Peyer's patch (tissue), 4 donors: ENCODE measurements around the gene EXD3.

ENCODE experiments used
- CTCF ChIP-seq, 6 experiments: fragments of 450-650 bp in 4 of 6; fragments of 200-600 bp in 2 of 6; sonication (generic) in 1 of 6; IDR thresholded peaks; one replicate each; pipeline ENCODE4 v1.5.1; 2017 to 2019; ENCODE audit warnings: antibody characterized with exemption in 6 of 6, mild to moderate bottlenecking in 3 of 6, moderate library complexity in 1 of 6
- POLR2A ChIP-seq, 2 donors: fragments of 450-650 bp; IDR thresholded peaks; one replicate each; pipeline ENCODE4 v1.5.1; 2017; ENCODE audit warnings: antibody characterized with exemption in 2 of 2, mild to moderate bottlenecking in 2 of 2, moderate library complexity in 2 of 2

- TF ChIP-seq CTCF (IDR thresholded peaks at IDR 0.05), result no peak
- peak; percentile 2 to 10 for TF ChIP-seq POLR2A (IDR thresholded peaks at IDR 0.05)
These were observed 128.8 kb downstream of the EXD3 start for GRCh38 chr9:137294091-137294680.
